Prostate gland (tissue), 2 donors: ENCODE results near the gene FKBP10. TPM values are rescaled to one million over a fixed set of nuclear protein-coding genes. Genes with fewer than 3 reads are reported as not detected.

ENCODE experiments used
- DNase-seq: peaks from one replicate; pipeline ENCODE4 v3.0.0-alpha.2; 2019; ENCODE audit warnings: low spot score
- H3K27ac ChIP-seq, 2 donors: fragments of 200-600 bp; sonication (generic); 2 replicates each; pipeline ENCODE4 v1.5.1; 2017 to 2019
- H3K27me3 ChIP-seq: fragments of 200-600 bp; sonication (generic); replicated peaks from 2 replicates; pipeline ENCODE4 v1.5.1; 2019; ENCODE audit not compliant: insufficient read depth
- H3K36me3 ChIP-seq, 2 donors: fragments of 200-600 bp; sonication (generic); 1 replicate in 1 of 2; 2 replicates in 1 of 2; pipeline versions ENCODE4 v1.5.1 to v1.8.1; 2017 to 2019
- H3K4me1 ChIP-seq: fragments of 200-600 bp; sonication (generic); replicated peaks from 2 replicates; pipeline ENCODE4 v1.5.1; 2019
- H3K4me3 ChIP-seq, 2 donors: fragments of 200-600 bp; sonication (generic); 2 replicates each; pipeline ENCODE4 v1.5.1; 2017 to 2019
- H3K9me3 ChIP-seq: fragments of 200-600 bp; sonication (generic); 2 replicates; pipeline ENCODE4 v1.5.1; 2017
- POLR2A ChIP-seq: fragments of 450-650 bp; IDR thresholded peaks from one replicate; pipeline ENCODE4 v1.6.1; 2016; ENCODE audit warnings: antibody characterized with exemption, mild to moderate bottlenecking
- POLR2AphosphoS5 ChIP-seq: sonication (generic); formaldehyde crosslinking; IDR thresholded peaks from one replicate; pipeline ENCODE4 v1.6.1; 2017; ENCODE audit warnings: antibody characterized with exemption
- WGBS: methylation state at CpG from one replicate; pipeline ENCODE4 v1.1.5; 2018; 5-methylcytosine and 5-hydroxymethylcytosine counted together
- intact Hi-C: fragments of 100-400 bp; cut with DNase I; formaldehyde crosslinking; loops from one replicate; pipeline ENCODE4 v1.14.2; 2022
- total RNA-seq, 2 donors: library from RNA; depleted of rRNA; stranded (reverse); fragments of >200 nt; gene quantifications; one replicate each; pipeline ENCODE4 v1.1.0, GENCODE V29; 2016
- TF ChIP-seq, protein P1 (sequence below), 4 experiments: fragments of 200-600 bp in 2 of 4; fragments of 450-650 bp in 2 of 4; sonication (generic) in 2 of 4; IDR thresholded peaks; 1 replicate in 3 of 4; 2 replicates in 1 of 4; pipeline ENCODE4 v1.5.1; 2016 to 2019; ENCODE audit warnings: antibody characterized with exemption in 4 of 4, mild to moderate bottlenecking in 2 of 4, moderate library complexity in 2 of 4

FKBP10 gene
- total RNA-seq, 2 donors from 2014 or later, result 24.5 to 50.2 TPM

DNA sequence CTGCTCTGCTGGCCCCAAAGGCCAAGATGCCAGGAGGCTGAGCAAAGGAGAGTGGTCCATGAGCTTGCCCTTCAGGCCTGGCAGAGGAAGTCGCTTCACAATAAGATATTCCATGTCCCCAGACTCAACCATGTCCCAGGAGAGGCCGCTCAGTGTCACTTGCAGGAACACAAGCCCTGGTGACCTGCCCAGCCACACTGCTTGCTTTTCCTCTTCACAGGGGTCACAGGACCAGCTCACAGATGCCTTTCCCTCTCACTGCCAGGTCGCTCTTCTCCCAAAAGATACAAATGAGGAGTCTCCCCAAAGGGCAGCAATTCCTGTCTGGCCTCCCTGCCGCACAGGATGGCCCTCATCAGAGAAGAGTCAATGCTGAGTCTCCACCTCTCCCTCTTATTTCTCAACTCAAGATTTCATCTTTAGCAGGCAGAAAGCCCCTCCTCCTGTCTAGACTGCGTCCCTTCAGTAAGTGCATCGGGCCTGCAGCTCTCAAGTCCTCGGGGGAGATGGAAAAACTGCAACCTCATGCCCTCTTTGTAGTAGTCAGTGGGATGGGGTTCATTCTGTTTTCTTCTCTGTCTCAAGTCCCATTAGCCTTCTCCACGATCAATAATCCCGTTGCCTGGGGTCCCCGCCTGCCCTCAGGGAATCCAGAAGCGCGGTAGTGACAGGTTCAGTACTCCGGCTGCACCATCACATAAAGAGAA, 31.2 kb upstream of the FKBP10 start:
- TF ChIP-seq POLR2AphosphoS5, result no peak
- no peak for TF ChIP-seq POLR2A
- TF ChIP-seq, protein P1, sequence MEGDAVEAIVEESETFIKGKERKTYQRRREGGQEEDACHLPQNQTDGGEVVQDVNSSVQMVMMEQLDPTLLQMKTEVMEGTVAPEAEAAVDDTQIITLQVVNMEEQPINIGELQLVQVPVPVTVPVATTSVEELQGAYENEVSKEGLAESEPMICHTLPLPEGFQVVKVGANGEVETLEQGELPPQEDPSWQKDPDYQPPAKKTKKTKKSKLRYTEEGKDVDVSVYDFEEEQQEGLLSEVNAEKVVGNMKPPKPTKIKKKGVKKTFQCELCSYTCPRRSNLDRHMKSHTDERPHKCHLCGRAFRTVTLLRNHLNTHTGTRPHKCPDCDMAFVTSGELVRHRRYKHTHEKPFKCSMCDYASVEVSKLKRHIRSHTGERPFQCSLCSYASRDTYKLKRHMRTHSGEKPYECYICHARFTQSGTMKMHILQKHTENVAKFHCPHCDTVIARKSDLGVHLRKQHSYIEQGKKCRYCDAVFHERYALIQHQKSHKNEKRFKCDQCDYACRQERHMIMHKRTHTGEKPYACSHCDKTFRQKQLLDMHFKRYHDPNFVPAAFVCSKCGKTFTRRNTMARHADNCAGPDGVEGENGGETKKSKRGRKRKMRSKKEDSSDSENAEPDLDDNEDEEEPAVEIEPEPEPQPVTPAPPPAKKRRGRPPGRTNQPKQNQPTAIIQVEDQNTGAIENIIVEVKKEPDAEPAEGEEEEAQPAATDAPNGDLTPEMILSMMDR (IDR thresholded peaks at IDR 0.05), result no peak
- peak overlapping the region; percentile 74 to 96 for H3K27ac ChIP-seq
- intact Hi-C loops, result no loop called here
- WGBS, result 61% methylated on average over 13 of the region's 13 CpGs
- peaks cover 29% of the 10 kb centered on the region for H3K4me1 ChIP-seq
- no peak for DNase-seq
- no peaks in the 10 kb centered on the region for H3K36me3 ChIP-seq
- no peaks in the 10 kb centered on the region for H3K27me3 ChIP-seq
- H3K9me3 ChIP-seq, result no peaks in the 10 kb centered on the region
- H3K4me3 ChIP-seq, result no peak overlapping the region

DNA sequence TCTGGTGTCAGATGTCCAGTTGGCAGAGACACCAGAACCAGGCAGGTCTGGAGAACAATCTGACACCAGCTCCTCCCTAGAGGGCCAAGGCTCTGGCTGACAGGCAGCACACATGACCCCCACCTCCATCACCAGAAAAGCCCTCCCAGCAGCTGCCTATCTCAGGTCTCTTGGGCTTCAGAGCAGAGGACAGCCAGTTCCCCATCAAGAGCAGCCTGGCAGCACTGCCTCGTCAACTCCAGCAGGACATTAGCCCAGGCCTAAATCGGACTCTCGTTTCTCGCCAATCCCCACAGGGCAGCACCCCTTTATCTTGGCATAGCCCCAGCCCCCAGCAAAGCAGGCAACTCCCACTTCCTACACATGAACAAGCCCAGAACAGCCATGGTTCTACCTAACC, 30.7 kb upstream of the FKBP10 start:
- H3K4me1 ChIP-seq, result peaks cover 23% of the 10 kb centered on the region
- H3K27me3 ChIP-seq, result no peaks in the 10 kb centered on the region
- no peaks in the 10 kb centered on the region for H3K9me3 ChIP-seq
- peak overlapping the region; percentile 74 to 96 for H3K27ac ChIP-seq
- H3K4me3 ChIP-seq, result no peak overlapping the region
- DNase-seq, result no peak
- H3K36me3 ChIP-seq, result no peaks in the 10 kb centered on the region
- WGBS, result 11% methylated on average over 4 of the region's 4 CpGs
- intact Hi-C loops, result no loop called here
- TF ChIP-seq, protein P1 (IDR thresholded peaks at IDR 0.05), result no peak
- TF ChIP-seq POLR2A, result no peak
- no peak for TF ChIP-seq POLR2AphosphoS5

DNA sequence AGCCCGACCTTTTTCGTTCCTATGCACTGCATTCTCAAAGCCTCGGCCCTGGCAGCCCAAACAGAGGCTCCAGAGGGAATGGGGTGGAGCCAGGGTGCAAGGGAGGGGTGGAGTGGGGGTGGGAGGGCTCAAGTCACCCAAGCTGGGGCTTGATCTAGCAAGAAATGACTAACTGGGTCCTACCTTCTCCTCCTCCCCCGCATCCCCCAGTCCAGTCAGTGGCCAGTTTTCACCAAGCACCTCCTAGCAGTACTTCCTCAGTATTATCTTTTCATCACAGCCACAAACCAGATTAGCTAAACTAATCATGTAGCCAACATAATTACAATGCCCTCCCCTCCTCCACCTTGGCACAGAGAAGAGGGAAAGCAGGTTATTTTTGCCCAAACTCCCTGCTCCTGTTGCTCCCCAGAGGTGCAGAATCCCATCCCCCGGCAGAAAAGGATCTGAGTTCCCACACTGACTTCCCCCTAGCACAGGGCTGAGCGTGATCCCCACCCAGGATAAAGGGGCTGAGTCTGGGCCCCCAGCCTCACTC, 28.5 kb upstream of the FKBP10 start:
- Histone ChIP-seq H3K4me3 (peak overlapping the region; percentile 74 to 95), H3K27ac (peak overlapping the region; percentile 96 to 99), H3K27me3 (no peaks in the 10 kb centered on the region), H3K36me3 (no peaks in the 10 kb centered on the region), H3K9me3 (no peaks in the 10 kb centered on the region), H3K4me1 (peaks cover 16% of the 10 kb centered on the region)
- peak; percentile 53 for DNase-seq
- TF ChIP-seq POLR2A (peak; percentile 54), POLR2AphosphoS5 (peak; percentile 36)
- TF ChIP-seq, protein P1 (IDR thresholded peaks at IDR 0.05), result no peak
- intact Hi-C loops, result no loop called here
- WGBS, result 18% methylated on average over 6 of the region's 6 CpGs

DNA sequence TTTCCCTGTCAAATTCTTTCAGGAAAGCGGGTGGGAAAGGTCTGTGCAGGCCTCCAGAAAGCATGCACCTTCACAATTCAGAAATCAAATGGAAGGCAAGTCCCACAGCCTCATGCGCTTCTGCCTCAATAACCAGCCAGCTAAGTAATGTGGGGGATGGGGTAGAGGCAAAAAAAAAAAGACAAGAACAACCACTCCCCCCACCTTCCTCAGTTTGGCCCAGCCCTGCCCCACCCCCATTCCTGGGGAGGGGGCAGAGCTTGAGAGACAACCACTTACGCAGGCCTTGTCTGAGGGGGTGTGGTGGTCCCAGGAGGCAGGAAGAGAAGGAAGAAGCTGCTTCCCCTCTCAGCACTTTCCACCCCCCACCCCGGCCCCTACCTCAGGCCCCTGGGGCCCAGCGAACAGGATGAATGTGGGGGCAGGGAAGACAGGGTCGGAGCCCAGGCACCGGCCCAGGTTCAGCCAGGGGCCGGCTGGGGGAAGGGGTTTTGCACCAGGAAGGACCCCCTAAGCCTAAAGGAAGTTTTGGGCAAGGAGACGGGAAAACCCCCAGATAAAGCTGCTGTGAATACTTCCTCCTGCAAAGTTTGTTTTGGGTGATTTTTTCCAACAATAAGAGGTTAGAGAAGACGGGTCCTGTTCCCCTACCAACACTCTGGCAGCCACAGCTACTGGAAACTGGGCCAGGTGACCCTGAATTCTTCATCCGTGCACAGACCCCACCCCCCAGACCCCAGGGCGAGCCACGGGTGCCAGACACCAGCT, 27.5 kb upstream of the FKBP10 start:
- no peak for TF ChIP-seq POLR2A
- TF ChIP-seq POLR2AphosphoS5, result peak; percentile 26
- TF ChIP-seq, protein P1 (IDR thresholded peaks at IDR 0.05), result peak in 1 of 4 experiments; percentile 1
- peaks cover 16% of the 10 kb centered on the region for H3K4me1 ChIP-seq
- H3K27ac ChIP-seq, result peak overlapping the region; percentile 96 to 99
- H3K27me3 ChIP-seq, result no peaks in the 10 kb centered on the region
- intact Hi-C loops, result no loop called here
- 7% methylated on average over 13 of the region's 13 CpGs for WGBS
- H3K4me3 ChIP-seq, result peak overlapping the region; percentile 74 to 95
- H3K9me3 ChIP-seq, result no peaks in the 10 kb centered on the region
- DNase-seq, result no peak
- no peaks in the 10 kb centered on the region for H3K36me3 ChIP-seq
